ENCODE data around the gene AP2A2.

AP2A2 gene

DNA sequence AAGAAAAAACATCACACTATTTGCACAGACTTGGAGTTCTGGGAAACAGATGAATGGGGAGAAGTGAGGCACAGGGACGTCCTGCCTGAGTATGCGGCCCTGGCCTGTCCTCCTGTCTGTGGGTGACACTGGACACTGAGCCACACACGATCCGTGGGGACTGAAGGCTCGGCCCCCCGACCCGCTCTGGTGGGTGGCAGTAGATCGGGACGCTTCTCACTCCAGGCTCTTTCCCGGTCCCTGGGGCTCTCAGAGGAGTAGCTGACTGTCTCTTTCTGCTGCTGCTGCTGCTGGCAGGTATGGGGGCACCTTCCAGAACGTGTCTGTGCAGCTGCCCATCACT lies 83.1 kb downstream of the AP2A2 start:
- in situ Hi-C loops (cut with HindIII; ENCODE audit: low sequenced_read_pairs): no loop called here
- H3K4me3 ChIP-seq (ENCODE audit: low read depth, low read length): no peak overlapping the region
- TF ChIP-seq CTCF (IDR thresholded peaks at IDR 0.05; ENCODE audit: low read depth, low read length, missing control alignments): no peak
- DNase-seq (ENCODE audit: low read depth): no peak

DNA sequence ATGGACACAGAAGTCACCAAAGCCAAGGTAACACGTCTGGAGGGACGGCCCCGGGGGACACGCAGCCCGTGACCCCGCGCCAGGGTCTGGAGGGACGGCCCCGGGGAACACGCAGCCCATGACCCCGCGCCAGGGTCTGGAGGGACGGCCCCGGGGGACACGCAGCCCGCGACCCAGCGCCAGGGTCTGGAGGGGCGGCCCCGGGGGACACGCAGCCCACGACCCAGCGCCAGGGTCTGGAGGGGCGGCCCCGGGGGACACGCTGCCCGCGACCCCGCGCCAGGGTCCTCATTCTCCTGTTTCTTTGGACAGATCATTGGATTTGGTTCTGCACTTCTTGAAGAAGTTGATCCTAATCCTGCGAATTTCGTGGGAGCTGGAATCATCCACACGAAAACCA lies 83.7 kb downstream of the AP2A2 start:
- H3K4me3 ChIP-seq (ENCODE audit: low read depth, low read length): no peak overlapping the region
- DNase-seq (ENCODE audit: low read depth): no peak
- TF ChIP-seq CTCF (IDR thresholded peaks at IDR 0.05; ENCODE audit: low read depth, low read length, missing control alignments): no peak
- in situ Hi-C loops (cut with HindIII; ENCODE audit: low sequenced_read_pairs): no loop called here

DNA sequence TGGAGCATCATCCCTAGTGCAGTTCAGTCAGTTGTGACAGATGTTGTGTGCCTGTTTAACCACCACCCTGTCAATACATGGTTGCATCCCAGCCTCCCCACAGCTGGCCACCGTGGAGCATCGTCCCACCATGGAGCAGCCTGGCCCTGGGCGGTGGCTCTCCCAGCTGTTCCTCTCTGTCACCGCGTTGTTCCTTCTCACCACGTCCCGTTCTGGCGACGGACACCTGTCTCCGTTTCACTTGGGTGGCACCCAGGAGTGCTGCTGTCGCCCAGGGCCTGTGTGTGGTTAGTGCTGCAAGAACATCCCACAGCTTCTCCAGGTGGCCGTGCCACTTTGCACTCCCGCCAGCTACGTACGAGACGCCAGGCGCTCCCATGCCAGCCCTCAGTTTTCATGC lies 84.3 kb downstream of the AP2A2 start:
- no peak for DNase-seq (ENCODE audit: low read depth)
- no peak overlapping the region for H3K4me3 ChIP-seq (ENCODE audit: low read depth, low read length)
- in situ Hi-C loops (cut with HindIII; ENCODE audit: low sequenced_read_pairs): no loop called here
- TF ChIP-seq CTCF (IDR thresholded peaks at IDR 0.05; ENCODE audit: low read depth, low read length, missing control alignments): no peak

GRCh38 chr11:1010551-1011319 lies 85.1 kb downstream of the AP2A2 start:
- DNase-seq (ENCODE audit: low read depth): no peak
- TF ChIP-seq CTCF (IDR thresholded peaks at IDR 0.05; ENCODE audit: low read depth, low read length, missing control alignments): no peak

DNA sequence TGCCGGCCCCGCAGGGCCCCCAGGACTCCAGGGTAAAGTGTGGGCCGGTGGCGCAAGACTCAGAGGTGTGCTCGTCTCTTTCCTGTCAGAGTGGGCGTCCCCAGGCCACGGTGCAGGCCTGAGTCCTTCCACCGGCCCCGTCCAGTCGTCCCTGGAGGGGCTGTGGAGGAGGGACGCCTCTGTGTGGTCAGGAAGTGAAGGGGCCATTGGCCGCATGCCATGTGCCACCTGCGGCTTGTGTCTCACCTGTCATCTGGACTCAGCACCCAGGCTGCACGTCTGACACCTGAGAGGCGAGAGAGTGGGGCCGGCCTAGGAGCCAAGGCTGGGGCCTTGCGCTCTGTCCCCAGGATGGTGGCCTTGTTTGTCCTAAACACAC lies 85.6 kb downstream of the AP2A2 start:
- no peak overlapping the region for H3K4me3 ChIP-seq (ENCODE audit: low read depth, low read length)
- DNase-seq (ENCODE audit: low read depth): no peak
- in situ Hi-C loops (cut with HindIII; ENCODE audit: low sequenced_read_pairs): no loop called here
- TF ChIP-seq CTCF (IDR thresholded peaks at IDR 0.05; ENCODE audit: low read depth, low read length, missing control alignments): no peak

More at GRCh38 chr11:1010551-1011319, 85.1 kb downstream of the AP2A2 start:
- in situ Hi-C loops (cut with HindIII; ENCODE audit: low sequenced_read_pairs): no loop called here
- H3K4me3 ChIP-seq (ENCODE audit: low read depth, low read length): no peak overlapping the region

DNA sequence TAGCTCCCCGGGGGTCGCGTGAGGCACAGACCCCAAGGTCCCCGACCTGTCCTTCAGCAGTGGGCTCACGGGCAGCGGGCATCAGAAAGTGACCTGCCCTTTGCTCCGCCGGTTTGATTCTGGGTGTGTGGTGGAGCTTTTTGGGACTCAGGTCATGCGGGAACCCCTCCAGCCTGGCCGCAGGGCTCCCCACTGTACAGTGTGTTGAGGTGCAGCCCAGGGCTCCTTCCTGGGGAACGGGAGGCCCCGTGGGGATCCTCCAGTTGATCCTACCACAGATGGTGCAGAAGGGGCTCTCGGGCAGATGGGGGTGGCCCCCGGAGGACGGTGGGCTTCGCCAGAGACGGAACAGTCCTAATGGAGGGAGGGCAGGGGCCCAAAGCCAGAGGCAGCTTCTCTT lies 86.6 kb downstream of the AP2A2 start:
- no peak for TF ChIP-seq CTCF (IDR thresholded peaks at IDR 0.05; ENCODE audit: low read depth, low read length, missing control alignments)
- no peak overlapping the region for H3K4me3 ChIP-seq (ENCODE audit: low read depth, low read length)
- in situ Hi-C loops (cut with HindIII; ENCODE audit: low sequenced_read_pairs): no loop called here
- no peak for DNase-seq (ENCODE audit: low read depth)

All from astrocyte of the cerebellum (primary cell).